GM21367 (cell line): ENCODE measurements around the gene PEMT.

ENCODE experiments used
- ATAC-seq: cut with Tn5 transposase; IDR thresholded peaks from one replicate; pipeline ENCODE4 v1.9.1; 2021; ENCODE audit not compliant: unreplicated experiment

PEMT gene

GRCh38 chr17:17538417-17539391, 52.8 kb downstream of the PEMT start:
- ATAC-seq = no peak

- no peak for ATAC-seq
Observed at GRCh38 chr17:17537311-17538099, 54.0 kb downstream of the PEMT start.

DNA sequence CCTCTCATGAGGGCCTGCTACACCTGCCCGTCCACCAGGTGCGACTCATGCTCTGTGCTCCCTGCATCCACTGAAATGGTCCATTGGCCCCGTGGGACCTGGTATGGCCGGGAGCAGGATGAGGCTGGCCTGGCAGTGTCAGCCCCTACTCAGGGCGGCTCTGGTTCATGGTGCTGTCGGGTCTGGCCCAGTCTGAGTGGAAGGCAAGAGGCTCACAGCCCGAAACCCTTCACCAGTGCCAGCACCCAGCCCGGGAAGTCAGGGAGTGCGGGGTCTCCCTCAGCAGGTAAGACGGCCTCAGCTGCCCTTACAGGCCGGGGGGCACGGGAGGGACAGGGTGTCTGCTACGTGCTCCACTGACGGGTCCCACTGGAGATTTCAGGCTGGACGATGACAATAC, 54.8 kb downstream of the PEMT start:
- ATAC-seq = no peak

DNA sequence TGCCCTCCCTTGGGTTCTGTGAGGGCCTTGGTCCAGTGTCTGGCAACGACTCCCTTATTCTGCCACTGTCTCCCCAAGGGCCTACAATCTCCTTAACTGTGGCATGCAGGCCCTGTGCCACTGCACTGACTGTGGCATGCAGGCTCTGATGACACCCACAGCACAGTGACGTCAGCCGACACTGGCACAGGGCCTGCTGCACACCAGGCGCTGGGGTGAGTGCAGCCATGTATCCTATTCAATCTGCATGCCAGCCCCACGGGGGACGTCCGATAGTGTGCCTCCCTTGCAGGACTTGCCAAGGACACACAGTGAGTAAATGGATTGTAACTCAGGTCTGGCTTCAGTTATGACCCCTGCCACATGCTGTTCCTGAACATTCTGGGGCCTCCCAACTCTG, 55.6 kb downstream of the PEMT start:
- ATAC-seq = no peak

DNA sequence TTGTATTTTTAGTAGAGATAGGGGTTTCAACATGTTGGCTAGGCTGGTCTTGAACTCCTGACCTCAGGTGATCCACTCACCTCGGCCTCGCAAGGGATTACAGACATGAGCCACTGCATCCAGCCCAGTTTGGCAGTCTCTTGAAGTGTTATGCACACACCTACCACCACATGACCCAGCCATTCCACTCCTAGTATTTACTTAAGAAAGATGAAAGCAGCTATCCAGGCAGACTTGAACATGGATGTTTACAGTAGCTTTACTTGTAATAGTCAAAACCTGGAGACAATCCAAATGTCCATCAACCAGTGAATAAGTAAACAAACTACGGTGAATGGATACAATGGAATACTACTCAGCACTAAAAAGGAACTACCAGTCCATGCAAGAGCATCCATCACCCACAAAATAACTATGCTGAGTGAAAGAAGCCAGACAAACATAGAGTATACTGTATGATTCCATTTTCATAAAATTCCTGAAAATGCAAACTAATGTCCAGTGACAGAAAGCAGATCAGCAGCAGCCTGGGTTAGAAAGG, 57.5 kb downstream of the PEMT start:
- ATAC-seq = no peak

- ATAC-seq = no peak
Observed at GRCh38 chr17:17532991-17533390, 58.5 kb downstream of the PEMT start.

DNA sequence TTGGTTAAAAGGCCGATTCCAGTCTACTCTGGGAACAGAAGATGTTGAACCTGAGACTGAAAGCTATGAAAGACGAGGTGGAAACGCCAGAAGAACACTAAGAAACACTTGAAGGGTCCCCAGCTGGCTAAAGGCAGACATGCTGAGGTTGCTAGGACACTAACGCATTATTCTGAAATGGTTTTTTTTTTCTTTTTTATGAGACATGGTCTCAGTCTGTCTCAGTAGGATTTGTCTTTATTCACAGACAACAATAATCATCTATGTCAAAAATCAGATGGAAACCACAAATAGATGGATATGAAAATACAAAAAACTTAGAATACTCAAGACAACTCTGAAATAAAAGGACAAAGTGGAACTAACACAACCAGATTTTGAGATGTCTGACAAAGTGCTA, 60.4 kb downstream of the PEMT start:
- ATAC-seq = no peak

DNA sequence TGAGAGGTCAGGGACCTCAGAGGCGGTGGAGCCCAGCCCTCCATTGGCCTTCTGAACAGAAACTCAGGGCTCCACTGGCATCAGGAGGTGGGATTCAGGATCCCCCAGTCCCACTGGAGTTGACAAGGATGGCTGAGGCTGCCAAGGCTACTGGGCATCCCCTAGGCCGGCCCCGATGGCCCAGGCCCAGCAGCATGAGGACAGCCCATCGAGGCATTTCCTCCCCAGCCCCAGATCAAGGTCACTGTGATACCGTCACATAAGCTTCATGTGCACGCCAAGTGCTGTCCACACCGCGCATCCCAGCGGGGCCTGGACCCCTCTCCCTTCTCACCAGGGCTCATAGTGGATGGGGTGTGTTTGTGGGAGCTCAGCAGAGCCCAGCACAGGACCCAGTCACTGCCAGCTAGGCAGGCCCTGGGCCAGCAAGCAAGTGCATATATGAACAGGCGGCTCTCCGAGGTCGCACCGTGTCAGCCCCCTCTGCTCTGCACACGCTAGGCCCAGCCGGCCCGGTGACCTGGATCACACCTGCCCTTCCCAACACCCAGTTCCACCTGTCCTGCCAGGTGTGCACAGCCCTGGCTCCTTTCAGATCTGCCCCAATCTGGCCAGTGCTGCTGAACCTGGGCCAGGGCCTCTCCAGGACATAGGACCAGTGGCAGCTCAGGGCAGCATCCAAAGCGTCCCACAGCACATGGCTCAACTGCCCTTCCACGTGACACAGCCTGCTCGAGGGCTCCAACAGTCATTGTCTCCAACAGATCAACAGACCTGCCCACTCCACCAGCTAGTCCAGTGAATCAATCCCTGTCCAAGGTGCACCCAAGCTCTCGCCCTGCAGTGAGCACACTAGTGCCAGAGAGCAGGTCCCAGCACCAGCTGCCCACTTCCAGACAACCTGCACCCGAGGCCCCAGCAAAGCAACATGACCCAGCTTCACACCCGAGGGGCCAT, 62.5 kb downstream of the PEMT start:
- ATAC-seq = no peak

DNA sequence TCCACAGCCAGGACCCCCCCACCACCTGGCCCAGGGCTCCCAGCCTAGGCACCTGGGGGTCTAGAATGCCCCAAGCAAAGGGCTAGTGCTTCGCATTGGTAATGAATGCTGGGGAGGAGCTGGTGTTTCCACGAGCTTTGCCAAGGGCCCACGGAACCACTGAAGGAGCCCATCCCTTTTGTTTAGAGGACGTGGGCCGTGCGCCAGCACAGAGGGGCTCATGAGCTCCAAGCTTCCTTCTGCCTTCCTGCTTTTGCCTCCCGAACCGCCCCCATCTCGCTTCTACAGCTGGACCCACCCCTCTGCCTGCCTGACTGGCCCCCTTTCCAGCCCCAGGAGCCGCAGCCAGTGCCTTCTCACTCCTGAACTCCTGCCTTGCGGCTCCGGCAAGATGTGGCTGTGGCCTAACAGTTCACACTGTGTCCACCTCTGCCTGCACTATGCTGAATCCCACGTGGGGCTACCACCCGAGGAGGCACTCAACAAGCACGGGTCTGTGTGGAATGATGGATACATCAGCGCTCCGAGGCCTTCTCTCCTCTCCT, 63.5 kb downstream of the PEMT start:
- ATAC-seq = no peak

GRCh38 chr17:17527534-17527933, 64.0 kb downstream of the PEMT start:
- no peak for ATAC-seq

DNA sequence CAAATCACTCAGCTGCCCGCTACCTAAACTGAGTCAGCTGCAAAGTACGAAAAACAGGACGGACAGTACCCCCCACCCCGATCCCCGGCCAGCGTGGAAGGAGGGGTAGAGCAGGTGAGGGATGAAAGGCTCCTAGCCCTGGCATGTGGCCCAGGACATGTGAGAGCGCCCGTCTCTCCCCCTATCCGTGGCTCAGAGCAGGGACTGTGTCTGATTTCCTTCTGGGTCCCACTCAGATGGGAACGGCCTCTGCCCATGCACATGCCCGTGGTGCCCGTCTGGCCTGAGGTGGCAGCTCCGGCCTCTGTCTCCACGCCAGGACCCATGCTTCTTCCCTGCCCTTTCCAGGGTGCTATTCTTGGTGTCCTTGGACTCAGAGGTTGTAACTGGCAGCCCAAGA, 65.1 kb downstream of the PEMT start:
- no peak for ATAC-seq

GRCh38 chr17:17525956-17526355, 65.6 kb downstream of the PEMT start:
- ATAC-seq = no peak

DNA sequence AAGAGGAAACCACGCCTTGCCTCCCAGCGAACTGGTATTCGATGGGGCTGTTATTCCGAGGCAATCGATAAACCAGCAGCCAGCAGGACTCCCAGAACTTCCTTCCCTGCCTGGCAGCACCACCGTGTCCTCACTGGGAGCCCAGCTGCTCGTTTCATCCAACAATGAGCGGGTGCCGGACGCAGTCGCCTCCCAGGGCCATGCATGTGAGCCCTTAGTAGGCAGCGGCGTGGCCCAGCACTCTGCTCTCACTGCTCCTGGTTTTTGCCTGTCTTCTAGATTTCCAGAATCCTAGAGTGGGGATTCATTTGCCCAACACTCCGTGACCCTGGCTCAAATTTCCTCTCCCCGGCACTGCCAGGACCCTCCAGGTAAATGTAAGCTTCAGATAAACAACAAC, 66.2 kb downstream of the PEMT start:
- ATAC-seq = no peak

- ATAC-seq = no peak
Observed at GRCh38 chr17:17523731-17524490, 67.6 kb downstream of the PEMT start.

GRCh38 chr17:17523001-17523730, 68.3 kb downstream of the PEMT start:
- ATAC-seq = no peak

- no peak for ATAC-seq
Observed at GRCh38 chr17:17520599-17521232, 70.8 kb downstream of the PEMT start.

GRCh38 chr17:17519886-17520285, 71.6 kb downstream of the PEMT start:
- ATAC-seq = no peak

DNA sequence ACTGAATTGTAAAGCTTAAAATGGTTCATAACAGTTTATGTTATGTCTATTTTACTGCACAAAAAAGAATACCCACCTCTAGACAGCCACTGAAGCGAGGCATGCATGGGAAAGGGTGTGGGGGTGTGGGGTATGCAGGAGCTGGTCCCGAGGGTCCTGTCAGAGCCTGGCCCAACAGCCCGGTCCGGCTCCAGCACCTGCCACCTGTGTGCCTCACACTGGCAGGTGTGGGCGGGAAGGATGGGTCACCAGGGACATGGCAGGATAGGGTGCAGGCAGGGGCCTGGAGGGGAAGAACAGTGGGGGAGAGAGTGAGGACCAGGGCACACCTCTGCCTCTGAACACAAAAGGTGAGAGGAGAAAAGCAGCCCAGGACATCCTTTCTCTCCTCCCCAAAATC, 72.6 kb downstream of the PEMT start:
- no peak for ATAC-seq
